HG03196 (cell line): ENCODE data around the gene S100B.

Experiments
- ATAC-seq: cut with Tn5 transposase; IDR thresholded peaks from one replicate; pipeline ENCODE4 v1.9.1; 2021; ENCODE audit not compliant: unreplicated experiment

S100B gene

GRCh38 chr21:46628868-46629267, 24.0 kb upstream of the S100B start:
- no peak for ATAC-seq

DNA sequence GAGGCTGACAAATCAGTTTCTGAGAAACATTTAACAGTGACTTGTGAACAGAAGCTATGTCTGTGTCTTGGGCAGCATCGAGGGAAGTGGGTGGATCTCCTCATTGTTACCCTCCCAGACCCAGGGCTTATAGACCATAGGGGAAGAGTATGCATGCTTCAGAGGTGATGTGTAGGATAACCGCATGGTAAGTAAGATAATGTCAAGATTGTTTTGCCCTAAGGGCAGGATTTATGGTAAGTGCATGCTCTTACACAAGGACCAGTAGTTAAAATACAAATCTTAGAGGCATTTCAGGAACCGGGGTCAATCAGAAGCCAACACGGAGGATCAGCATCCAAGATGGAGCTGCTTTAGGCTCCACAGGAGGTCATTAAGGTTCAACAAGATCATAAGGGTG, 22.8 kb upstream of the S100B start:
- ATAC-seq, result no peak

DNA sequence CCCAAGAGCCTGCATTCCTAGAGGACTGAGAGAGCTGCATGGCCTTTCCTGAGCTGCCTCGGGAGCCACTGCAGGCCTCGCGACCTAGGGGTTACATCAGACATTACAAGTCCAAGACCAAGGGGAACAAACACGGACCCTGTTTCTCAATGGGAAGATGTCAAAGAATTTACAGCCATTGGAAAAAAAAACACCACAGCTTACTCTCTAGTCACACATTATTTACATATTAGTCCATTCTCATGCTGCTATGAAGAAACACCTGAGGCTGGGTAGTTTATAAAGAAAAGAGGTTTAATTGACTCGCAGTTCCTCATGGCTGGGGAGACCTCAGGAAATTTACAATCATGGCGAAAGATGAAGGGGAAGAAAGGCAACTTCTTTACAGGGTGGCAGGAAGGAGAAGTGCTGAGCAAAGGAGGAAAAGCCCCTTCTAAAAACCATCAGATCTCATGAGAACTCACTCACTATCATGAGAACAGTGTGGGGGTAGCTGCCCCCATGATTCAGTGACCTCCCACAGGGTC, 22.2 kb upstream of the S100B start:
- ATAC-seq, result no peak

- ATAC-seq, result no peak
These were observed 21.7 kb upstream of the S100B start for GRCh38 chr21:46626536-46626935.

DNA sequence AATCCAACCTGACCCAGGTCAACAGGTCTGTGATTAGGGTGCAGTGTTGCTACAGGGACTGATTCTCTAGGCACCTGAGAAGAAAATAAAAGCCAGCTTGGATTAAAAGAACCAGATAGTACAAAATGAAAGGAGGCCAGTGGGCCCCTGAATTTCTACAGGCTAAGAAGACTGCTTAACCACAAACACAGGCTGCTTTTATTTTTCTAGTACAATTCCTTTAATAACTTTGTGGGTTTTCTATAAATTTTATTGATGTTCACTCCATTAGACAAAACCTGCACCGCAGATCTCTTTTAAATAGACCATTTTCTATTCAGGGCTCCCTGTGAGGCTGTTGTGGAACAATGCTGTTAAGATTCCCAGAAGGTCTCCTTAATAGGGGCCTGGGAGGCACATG, 20.9 kb upstream of the S100B start:
- ATAC-seq, result no peak

DNA sequence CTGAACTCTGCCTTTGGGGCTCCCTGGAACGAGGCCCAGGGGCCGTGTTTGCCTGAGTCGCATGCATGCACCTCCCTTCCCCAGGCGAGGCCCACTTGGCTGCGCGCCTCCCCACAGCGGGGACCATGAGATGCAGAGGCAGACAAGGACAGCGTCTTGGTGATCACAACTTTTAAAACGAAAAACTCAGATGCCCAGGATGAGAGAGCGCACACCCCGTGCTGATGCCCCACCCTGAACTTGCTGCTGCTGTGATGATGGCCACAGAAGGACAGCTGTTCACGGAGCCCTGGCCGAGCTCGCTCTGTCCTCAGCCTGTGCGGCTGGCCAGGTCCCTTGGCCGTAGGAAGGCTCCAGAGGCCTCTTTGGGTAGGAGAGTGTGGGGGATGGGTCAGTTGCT, 19.2 kb upstream of the S100B start:
- no peak for ATAC-seq

DNA sequence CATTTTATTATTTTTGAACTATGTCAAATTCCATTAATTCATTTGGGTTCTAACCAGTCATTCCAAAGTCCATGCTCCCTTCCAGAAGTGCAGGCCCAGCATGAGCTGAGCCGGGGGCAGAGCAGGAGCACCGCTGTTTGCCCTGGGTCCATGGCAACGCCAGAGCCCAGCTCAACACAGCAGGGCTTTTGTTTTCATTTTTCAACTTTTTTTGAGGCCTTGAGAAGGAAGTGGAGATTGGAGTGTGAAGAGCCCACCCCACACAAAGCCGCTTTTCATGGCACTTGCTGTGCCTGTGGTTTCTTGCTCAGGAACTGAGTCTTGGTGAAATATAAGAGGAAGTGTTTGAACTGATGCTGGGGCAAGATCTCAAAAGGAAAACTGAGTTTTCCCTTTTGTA, 17.3 kb upstream of the S100B start:
- no peak for ATAC-seq

- ATAC-seq, result no peak
These were observed 16.7 kb upstream of the S100B start for GRCh38 chr21:46621457-46622182.

DNA sequence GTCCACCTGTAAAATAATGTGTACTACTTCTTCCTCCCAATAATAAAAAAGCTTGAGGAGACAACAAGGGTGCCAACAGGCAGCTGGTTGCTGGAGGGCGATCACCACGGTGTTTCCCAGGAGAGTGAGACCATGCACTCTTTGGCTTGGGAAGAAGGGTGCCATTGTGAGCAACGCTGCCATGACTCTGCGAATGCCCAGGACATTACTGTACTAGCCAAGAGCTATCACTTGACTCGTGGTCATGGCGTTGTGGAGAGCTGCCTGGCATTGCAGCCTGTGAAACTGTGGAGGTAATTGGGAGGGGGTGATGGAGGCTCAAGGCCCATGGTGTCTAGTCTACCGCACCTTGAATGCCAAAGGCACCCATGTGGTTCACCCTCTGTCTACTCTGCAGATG, 16.0 kb upstream of the S100B start:
- no peak for ATAC-seq

GRCh38 chr21:46619846-46620245, 15.0 kb upstream of the S100B start:
- no peak for ATAC-seq

DNA sequence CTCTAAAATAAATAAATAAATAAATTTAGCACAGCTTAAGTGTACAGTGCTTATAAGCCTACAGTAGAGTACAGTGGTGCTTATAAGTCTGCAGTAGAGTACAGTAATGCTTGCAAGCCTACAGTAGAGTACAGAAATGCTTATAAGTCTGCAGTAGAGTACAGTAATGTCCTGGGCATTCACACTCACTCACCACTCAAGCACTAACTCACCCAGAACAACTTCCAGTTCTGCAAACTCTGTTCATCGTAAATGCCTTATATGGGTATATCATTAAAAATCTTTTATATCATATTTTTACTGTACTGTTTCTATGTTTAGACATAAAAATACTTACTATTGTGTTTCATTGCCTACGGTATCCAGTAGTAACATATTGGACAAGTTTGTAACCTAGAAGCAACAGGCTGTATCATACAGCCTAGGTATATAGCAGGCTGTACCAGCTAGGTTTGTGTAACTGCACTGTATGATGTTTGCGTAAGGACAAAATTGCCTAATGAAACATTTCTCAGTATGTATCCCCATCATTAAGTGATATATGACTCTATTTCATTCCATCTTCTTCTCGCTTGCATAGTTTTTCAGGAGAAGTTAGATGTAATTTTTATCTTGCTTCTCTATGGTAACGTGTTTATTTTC, 14.0 kb upstream of the S100B start:
- ATAC-seq, result no peak

DNA sequence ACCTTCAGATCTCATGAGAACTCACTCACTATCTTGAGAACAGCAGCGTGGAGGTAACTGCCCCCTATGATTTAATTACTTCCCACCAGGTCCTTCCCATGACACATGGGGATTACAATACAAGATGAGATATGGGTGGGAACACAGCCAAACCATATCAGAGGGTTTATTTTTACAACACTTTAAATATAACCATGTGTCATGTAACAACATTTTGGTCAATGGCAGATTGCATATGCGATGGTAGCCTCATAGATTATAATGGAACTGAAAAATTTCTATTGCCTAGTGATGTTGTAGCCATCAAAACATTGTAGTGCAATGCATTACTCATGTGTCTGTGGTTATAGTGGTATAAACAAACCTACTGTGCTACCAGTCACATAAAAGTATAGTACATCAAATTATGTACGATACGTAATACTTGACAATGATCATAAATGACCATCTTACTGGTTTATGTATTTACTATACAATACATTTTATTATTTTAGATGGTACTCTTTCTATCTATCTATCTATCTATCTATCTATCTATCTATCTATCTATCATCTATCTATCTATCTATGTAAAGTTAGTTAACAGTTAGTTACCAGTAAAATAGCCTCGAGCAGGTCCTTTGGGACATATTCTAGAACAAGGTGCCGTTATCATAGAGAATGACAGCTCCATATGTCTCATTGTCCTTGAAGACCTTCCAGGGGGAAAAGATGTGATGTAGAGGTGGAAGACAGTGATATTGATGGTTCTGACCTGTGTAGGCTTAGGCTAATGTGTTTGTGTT, 12.6 kb upstream of the S100B start:
- no peak for ATAC-seq

DNA sequence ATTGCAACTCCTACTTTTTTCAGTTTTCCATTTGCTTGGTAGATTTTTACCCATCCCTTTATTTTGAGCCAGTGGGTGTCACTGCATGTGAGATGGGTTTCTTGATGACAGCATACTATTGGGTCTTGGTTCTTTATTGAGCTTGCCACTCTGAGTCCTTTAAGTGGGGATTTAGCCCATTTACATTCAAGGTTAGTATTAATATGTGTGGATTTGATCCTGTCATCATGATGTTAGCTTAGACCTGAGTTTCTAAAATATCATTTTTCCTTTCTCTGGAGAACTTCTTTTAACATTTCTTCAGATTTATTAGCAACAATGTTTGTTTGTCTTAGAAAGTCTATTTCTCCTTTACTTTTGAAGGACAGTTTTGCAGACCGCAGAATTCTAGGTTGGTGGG, 11.8 kb upstream of the S100B start:
- no peak for ATAC-seq

DNA sequence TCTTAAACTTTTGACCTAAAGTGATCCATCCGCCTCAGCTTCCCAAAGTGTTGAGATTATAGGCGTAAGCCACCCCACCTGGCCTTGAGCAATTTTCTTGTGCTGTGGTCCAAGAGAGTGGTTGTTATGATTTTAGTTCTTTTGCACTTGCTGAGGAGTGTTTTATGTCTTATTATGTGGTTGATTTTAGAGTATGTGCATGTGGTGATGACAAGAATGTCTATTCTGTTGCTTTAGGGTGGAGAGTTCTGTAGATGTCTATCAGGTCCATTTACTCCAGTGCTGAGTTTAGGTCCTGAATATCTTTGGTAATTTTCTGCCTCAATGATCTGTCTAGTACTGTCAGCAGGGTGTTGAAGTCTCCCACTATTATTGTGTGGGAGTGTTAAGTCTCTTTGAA, 11.2 kb upstream of the S100B start:
- no peak for ATAC-seq

- no peak for ATAC-seq
These were observed 8.5 kb upstream of the S100B start for GRCh38 chr21:46613391-46613790.

DNA sequence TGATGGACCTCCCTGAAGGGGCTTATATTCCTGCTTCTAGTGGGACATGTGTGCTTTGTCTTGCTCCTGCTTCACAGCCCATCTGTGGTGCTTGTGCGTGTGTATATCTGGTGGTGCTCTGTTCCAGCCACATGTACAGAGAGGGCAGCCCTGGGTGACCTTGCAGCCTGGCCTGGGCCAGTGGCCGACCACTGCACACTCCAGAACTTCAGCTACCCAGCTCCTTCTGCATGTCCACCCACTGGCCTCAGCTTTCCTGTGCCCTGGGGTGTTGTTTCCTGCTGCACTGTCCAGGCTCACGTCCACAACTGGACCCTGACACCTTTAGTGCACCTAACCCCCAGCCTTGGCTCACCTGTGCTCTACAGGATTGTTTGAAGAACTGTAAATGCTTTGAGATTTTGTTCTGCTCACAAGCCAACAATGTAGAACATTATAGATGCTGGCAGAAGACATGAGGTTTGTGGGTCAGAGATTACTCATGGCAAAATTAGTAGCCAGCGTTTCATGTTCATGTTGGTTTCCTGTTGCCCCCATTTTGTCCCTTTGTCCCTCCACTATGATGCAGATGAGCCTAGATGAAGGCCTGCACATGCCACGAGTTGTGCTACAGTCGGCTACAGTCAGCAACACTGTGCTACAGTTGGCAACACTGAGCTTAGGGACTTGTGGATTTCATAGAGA, 5.3 kb upstream of the S100B start:
- ATAC-seq, result no peak

DNA sequence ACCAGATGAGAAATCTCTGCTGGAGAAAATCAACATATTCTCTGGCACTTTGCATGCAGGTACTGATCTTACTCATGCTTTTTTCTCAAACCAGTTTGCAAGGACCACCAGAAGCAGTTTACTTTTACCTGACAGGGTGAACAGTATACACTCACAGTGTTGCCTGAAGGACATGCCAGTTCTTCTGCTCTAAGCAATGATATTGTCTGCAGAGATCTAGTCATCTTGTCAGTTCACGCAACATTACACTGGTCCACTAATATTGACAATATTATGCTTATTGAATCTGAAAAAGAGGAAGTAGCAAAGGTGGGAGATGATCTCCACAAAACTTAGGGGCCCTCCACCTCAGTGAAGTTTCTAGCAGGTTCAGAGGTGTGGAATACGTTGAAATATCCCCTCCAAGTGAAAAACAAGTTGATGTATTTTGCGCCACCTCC, 3.8 kb upstream of the S100B start:
- ATAC-seq, result no peak

GRCh38 chr21:46607636-46608035, 2.8 kb upstream of the S100B start:
- no peak for ATAC-seq

DNA sequence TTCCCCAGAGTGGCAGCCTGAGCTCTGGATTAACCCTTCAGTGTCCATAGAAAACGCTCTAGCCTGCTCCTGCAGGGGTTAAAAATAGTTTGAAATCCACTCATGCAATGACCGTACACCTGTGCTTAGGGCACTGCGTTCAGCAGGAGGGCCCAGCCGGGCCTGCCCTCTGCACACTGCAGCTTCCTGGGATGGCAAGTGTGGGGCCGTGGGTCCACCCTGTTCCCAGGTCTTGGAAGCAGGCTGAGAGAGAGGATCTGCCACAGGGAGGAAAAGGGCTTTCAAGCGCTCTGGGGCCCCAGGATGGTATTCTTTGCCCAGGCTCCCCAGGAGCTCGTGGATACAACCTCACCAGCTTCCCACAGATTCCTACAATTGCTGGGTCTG, 1.5 kb upstream of the S100B start:
- no peak for ATAC-seq

DNA sequence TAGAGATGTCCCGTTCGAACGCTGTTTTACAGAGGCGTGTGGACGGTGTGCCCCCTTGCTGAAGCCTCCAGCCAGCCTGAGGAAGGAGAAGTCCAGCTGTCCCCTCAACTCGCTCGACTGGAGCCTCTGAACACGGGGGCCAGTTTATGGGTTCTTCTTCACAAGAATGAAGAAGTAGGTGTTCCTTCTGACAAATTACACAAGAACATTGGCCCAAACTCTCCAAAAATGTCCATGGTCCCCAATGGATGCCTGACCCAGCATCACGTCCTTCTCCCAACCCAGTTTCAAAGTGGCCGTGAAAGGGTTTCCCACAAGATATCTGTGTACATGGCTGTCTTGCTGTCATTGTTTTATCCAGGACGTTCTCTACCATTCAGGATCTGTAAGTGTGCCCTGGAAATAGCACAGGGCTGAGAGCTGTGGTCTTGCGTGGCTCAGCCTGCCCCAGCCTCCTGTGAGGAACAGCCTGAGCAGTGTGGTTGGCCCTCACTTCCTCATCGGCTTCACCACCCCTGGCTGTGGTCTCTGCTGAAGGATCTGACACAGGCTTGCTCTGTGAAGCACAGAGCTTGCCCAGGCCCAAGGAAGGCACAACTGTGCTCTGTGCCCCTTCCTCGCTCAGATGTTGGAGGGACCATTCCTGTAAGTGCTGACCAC, 1.0 kb upstream of the S100B start:
- ATAC-seq, result peak; percentile 58
